K562 (cell line): ENCODE measurements around the gene SLC66A2. TPM values are rescaled to one million over a fixed set of nuclear protein-coding genes. Genes with fewer than 3 reads are reported as not detected.

Experiments
- ATAC-seq: fragments of 200-7000 bp; cut with Tn5 transposase; 3 replicates; pipeline ENCODE4 v1.9.1; 2020; ENCODE audit warnings: moderate library complexity
- BruUV-seq: library from RNA; stranded (reverse); fragments of 400-500 nt; replicated peaks from 2 replicates; lab custom pipeline; 2021; lab: Mats Ljungman, UMichigan
- CTCF ChIA-PET: fragments of 300-600 bp; formaldehyde crosslinking; extraction: SDS; loops from one replicate; lab custom pipeline; 2021; ENCODE audit warnings: low intra/inter-chr PET ratio; lab: Yijun Ruan, JAX
- POLR2A ChIA-PET: fragments of 300-600, 350-650 bp; sonication (Branson Sonifier 250); formaldehyde crosslinking; extraction: SDS; loops from one replicate; lab custom pipeline; 2021; ENCODE audit warnings: antibody characterized with exemption, inconsistent platforms; lab: Yijun Ruan, JAX
- DNase-seq, 4 experiments: peaks; one replicate each; pipeline versions ENCODE4 v3.0.0 to v3.0.0-alpha.2; 2011 to 2018; ENCODE audit warnings: low spot score in 3 of 4, mixed read lengths in 3 of 4; ENCODE audit errors: extremely low read depth in 1 of 4
- FAIRE-seq: peaks from 2 replicates; lab custom pipeline; 2011; peaks lifted over from hg19 to GRCh38; lab: Jason Lieb, UNC
- H2AFZ ChIP-seq: 2 replicates; pipeline ENCODE4 v1.6.0; 2011; ENCODE audit warnings: low read depth, low read length, control low read depth, inconsistent platforms
- H3K27ac ChIP-seq: fragments of 200-600 bp; 3 replicates; pipeline ENCODE4 v1.8.0; 2011; ENCODE audit warnings: low read depth, mild to moderate bottlenecking, control low read depth, inconsistent platforms, low read length, moderate library complexity, mixed read lengths; ENCODE audit errors: extremely low read depth
- H3K27me3 ChIP-seq, 2 experiments: fragments of 300-600 bp in 1 of 2; 2 replicates in 1 of 2; 3 replicates in 1 of 2; pipeline versions ENCODE4 v1.6.0 to v1.8.0; 2011; ENCODE audit warnings: inconsistent platforms in 2 of 2, low read length in 2 of 2, mild to moderate bottlenecking in 1 of 2, mixed read lengths in 1 of 2, moderate library complexity in 1 of 2; ENCODE audit not compliant: control insufficient read depth in 2 of 2, insufficient read depth in 2 of 2
- H3K36me3 ChIP-seq: fragments of 300-600 bp; 3 replicates; pipeline ENCODE4 v1.8.0; 2011; ENCODE audit warnings: mild to moderate bottlenecking, low read length, inconsistent platforms; ENCODE audit not compliant: control insufficient read depth, insufficient read depth
- H3K4me1 ChIP-seq, 2 experiments: fragments of 200-600 bp in 1 of 2; replicated peaks in 1 of 2; 2 replicates in 1 of 2; 3 replicates in 1 of 2; pipeline versions ENCODE4 v1.5.1 to v1.8.0; 2011; ENCODE audit warnings: inconsistent platforms in 2 of 2, low read length in 2 of 2, mild to moderate bottlenecking in 1 of 2, mixed read lengths in 1 of 2, moderate library complexity in 1 of 2; ENCODE audit not compliant: control insufficient read depth in 2 of 2, insufficient read depth in 2 of 2
- H3K4me2 ChIP-seq: 2 replicates; pipeline ENCODE4 v1.6.1; 2011; ENCODE audit warnings: low read length, control low read depth, inconsistent platforms, mixed read lengths; ENCODE audit not compliant: insufficient read depth
- H3K4me3 ChIP-seq: fragments of 200-600 bp; sonication (generic), shearing (Covaris generic); 2 replicates; pipeline ENCODE4 v1.5.1; 2016; ENCODE audit warnings: control low read depth, inconsistent platforms
- H3K79me2 ChIP-seq: fragments of 200-600 bp; 3 replicates; pipeline ENCODE4 v1.8.0; 2011; ENCODE audit warnings: low read length, inconsistent platforms; ENCODE audit not compliant: control insufficient read depth, insufficient read depth
- H3K9ac ChIP-seq, 2 experiments: 2 replicates each; pipeline versions ENCODE4 v1.6.0 to v1.6.1; 2011; ENCODE audit warnings: low read depth in 2 of 2, low read length in 2 of 2, control low read depth in 1 of 2, inconsistent platforms in 1 of 2, mild to moderate bottlenecking in 1 of 2, mixed read lengths in 1 of 2; ENCODE audit not compliant: insufficient read depth in 1 of 2
- H3K9me1 ChIP-seq: one replicate; pipeline ENCODE4 v1.6.0; 2011; ENCODE audit warnings: inconsistent platforms, mild to moderate bottlenecking, low read length, moderate library complexity; ENCODE audit not compliant: control insufficient read depth, insufficient read depth
- H3K9me3 ChIP-seq: replicated peaks from 2 replicates; pipeline ENCODE4 v1.5.1; 2011; ENCODE audit warnings: low read depth, low read length, inconsistent platforms; ENCODE audit not compliant: control insufficient read depth, insufficient read depth
- H4K20me1 ChIP-seq: replicated peaks from 2 replicates; pipeline ENCODE4 v1.6.1; 2011; ENCODE audit warnings: low read length, inconsistent platforms, mixed read lengths; ENCODE audit not compliant: control insufficient read depth, insufficient read depth
- CCNT2 ChIP-seq: IDR thresholded peaks from 2 replicates; pipeline ENCODE4 v1.6.1; 2011; ENCODE audit warnings: borderline replicate concordance, low read depth, mild to moderate bottlenecking, moderate library complexity, mixed read lengths, low read length; ENCODE audit not compliant: insufficient read length; ENCODE audit errors: extremely low read depth
- CREBBP ChIP-seq: IDR thresholded peaks from one replicate; pipeline ENCODE4 v1.6.1; 2012; ENCODE audit warnings: low read depth, mild to moderate bottlenecking, control low read depth, inconsistent platforms, low read length
- CSDE1 ChIP-seq, 2 experiments: fragments of 450-650 bp; IDR thresholded peaks; 2 replicates each; pipeline ENCODE4 v1.6.1; 2016; ENCODE audit warnings: mild to moderate bottlenecking in 1 of 2
- DMBX1 ChIP-seq: fragments of 250-450 bp; sonication (Bioruptor Pico); IDR thresholded peaks from 2 replicates; pipeline ENCODE4 v1.8.0; 2022; ENCODE audit warnings: inconsistent platforms, mild to moderate bottlenecking, moderate library complexity, borderline replicate concordance
- FOXA3 ChIP-seq, 2 experiments: fragments of 450-650 bp in 1 of 2; sonication (generic) in 1 of 2; formaldehyde crosslinking; IDR thresholded peaks in 1 of 2; conservative IDR thresholded peaks in 1 of 2; 2 replicates each; pipeline versions ENCODE4 v1.4.0 to v1.8.0; 2020 to 2022; ENCODE audit warnings: mild to moderate bottlenecking in 2 of 2, missing genetic modification reagents in 1 of 2
- JUND ChIP-seq, 2 experiments: IDR thresholded peaks; 2 replicates in 1 of 2; 3 replicates in 1 of 2; pipeline ENCODE4 v1.6.1; 2011; ENCODE audit warnings: borderline replicate concordance in 2 of 2, low read depth in 2 of 2, low read length in 2 of 2, improper control_type of control experiment in 1 of 2, missing biosample characterization in 1 of 2, missing genetic modification characterization in 1 of 2, missing genetic modification reagents in 1 of 2
- KAT2B ChIP-seq: IDR thresholded peaks from one replicate; pipeline ENCODE4 v1.6.1; 2012; ENCODE audit warnings: low read depth, mild to moderate bottlenecking, control low read depth, inconsistent platforms, low read length, moderate library complexity
- MITF ChIP-seq: IDR thresholded peaks from 2 replicates; pipeline ENCODE4 v1.6.1; 2014; ENCODE audit warnings: antibody characterized with exemption
- NCOA6 ChIP-seq: fragments of 450-650 bp; IDR thresholded peaks from 2 replicates; pipeline ENCODE4 v1.6.1; 2017; ENCODE audit warnings: mild to moderate bottlenecking
- NEUROD1 ChIP-seq: fragments of 150-350 bp; IDR thresholded peaks from 2 replicates; pipeline ENCODE4 v1.6.1; 2014; ENCODE audit warnings: borderline replicate concordance, low read length, low read depth; ENCODE audit not compliant: partially characterized antibody
- POLR2G ChIP-seq: fragments of 200-400 bp; formaldehyde crosslinking; IDR thresholded peaks from 2 replicates; pipeline ENCODE4 v1.6.1; 2017; ENCODE audit warnings: low read depth, mild to moderate bottlenecking, antibody characterized with exemption, low read length, moderate library complexity
- SMAD4 ChIP-seq: fragments of 250-450 bp; sonication (Bioruptor Pico); conservative IDR thresholded peaks from 2 replicates; pipeline ENCODE4 v1.8.0; 2021; ENCODE audit warnings: inconsistent platforms, mild to moderate bottlenecking, moderate library complexity
- U2AF2 ChIP-seq: fragments of 200-400 bp; formaldehyde crosslinking; optimal IDR thresholded peaks from 2 replicates; pipeline ENCODE3; 2017; ENCODE audit warnings: low read depth, mild to moderate bottlenecking, low read length
- XRCC4 ChIP-seq: IDR thresholded peaks from one replicate; pipeline ENCODE4 v1.6.1; 2011; ENCODE audit not compliant: insufficient read depth, insufficient read length; ENCODE audit errors: extremely low read depth
- ZBTB33 ChIP-seq: sonication (generic); formaldehyde crosslinking; IDR thresholded peaks from 2 replicates; pipeline ENCODE4 v1.8.1; 2023; ENCODE audit warnings: mild to moderate bottlenecking, missing genetic modification reagents
- ZFP1 ChIP-seq: fragments of 450-650 bp; formaldehyde crosslinking; IDR thresholded peaks from 2 replicates; pipeline ENCODE4 v1.4.0; 2020; ENCODE audit warnings: mild to moderate bottlenecking, mixed read lengths
- ZNF140 ChIP-seq: fragments of 250-450 bp; sonication (Bioruptor Pico); IDR thresholded peaks from 2 replicates; pipeline ENCODE4 v1.8.0; 2021; ENCODE audit warnings: moderate library complexity, mild to moderate bottlenecking, inconsistent platforms
- WGBS: fragments of 100-300 bp; shearing (Covaris generic); methylation state at CpG from one replicate; pipeline ENCODE4 v1.1.6; 2016; ENCODE audit warnings: low coverage, mixed read lengths; ENCODE audit not compliant: insufficient coverage; ENCODE audit errors: missing lambda C conversion rate; 5-methylcytosine and 5-hydroxymethylcytosine counted together
- in situ Hi-C: fragments of 300-500 bp; cut with MboI; formaldehyde crosslinking; loops from 4 replicates; pipeline ENCODE4 v1.15.0; 2018; ENCODE audit warnings: inconsistent platforms, mixed read lengths
- intact Hi-C: fragments of 100-400 bp; cut with micrococcal nuclease; formaldehyde crosslinking; loops from 2 replicates; pipeline ENCODE4 v1.14.2; 2022
- polyA plus RNA-seq, 8 experiments: library from polyadenylated mRNA; depleted of rRNA in 4 of 8; stranded (reverse) in 5 of 8; unstranded in 3 of 8; fragments of >200 nt; fragmentation: Nextera tagmentation in 2 of 8; fragmentation: Illumina TruSeq in 1 of 8; extraction: Ambion mirVana in 2 of 8; extraction: Trizol in 1 of 8; gene quantifications; 2 replicates each; pipeline versions ENCODE4 v1.2.1 to v1.2.3, GENCODE V29; 2011 to 2014; ENCODE audit warnings: inconsistent platforms in 1 of 8, missing spikeins in 1 of 8
- total RNA-seq, 7 experiments: library from RNA; depleted of rRNA in 6 of 7; stranded (reverse); fragments of >200 nt in 6 of 7; fragmentation: Illumina TruSeq in 2 of 7; extraction: Trizol in 2 of 7; gene quantifications; 2 replicates each; pipeline versions ENCODE4 v1.2.1 to v1.2.3, GENCODE V29; 2011 to 2021; ENCODE audit warnings: low replicate concordance in 1 of 7

The SLC66A2 gene
- total and polyA plus RNA-seq, 9 of the 15 experiments (the other 6 are each of a cell fraction or from before 2014, with no cell fraction given) = 0.25 to 17.5 (median 5.6) TPM

GRCh38 chr18:79898952-79899608, 52.4 kb downstream of the SLC66A2 start:
- H3K9me1 ChIP-seq = no peaks in the 10 kb centered on the region
- intact Hi-C loops (no loop called here), in situ Hi-C loops (no loop called here)
- no peaks in the 10 kb centered on the region for H3K27me3 ChIP-seq
- H3K27ac ChIP-seq = no peak overlapping the region
- H3K36me3 ChIP-seq = no peaks in the 10 kb centered on the region
- ATAC-seq (no peak), DNase-seq (no peak), FAIRE-seq (no peak)
- CTCF ChIA-PET = no interaction called here
- H3K9me3 ChIP-seq = peaks cover 2% of the 10 kb centered on the region
- H4K20me1 ChIP-seq = no peaks in the 10 kb centered on the region
- WGBS = 93% methylated on average over 3 of the region's 70 CpGs
- no peak overlapping the region for H2AFZ ChIP-seq
- H3K79me2 ChIP-seq = no peaks in the 10 kb centered on the region
- BruUV-seq = no TSS peak
- H3K4me1 ChIP-seq = no peaks in the 10 kb centered on the region
- H3K4me2 ChIP-seq = no peak overlapping the region
- POLR2A ChIA-PET = no interaction called here
- TF ChIP-seq CSDE1 (IDR thresholded peaks at IDR 0.05) = no peak
- TF ChIP-seq MITF = no peak
- no peak for TF ChIP-seq ZFP1 (CRISPR knock-in tag)
- no peak for TF ChIP-seq JUND (IDR thresholded peaks at IDR 0.05; ENCODE audit: borderline replicate concordance, low read depth, low read length)
- TF ChIP-seq JUND (tag; IDR thresholded peaks at IDR 0.05; ENCODE audit: borderline replicate concordance, low read depth, low read length) = no peak
- no peak for TF ChIP-seq NCOA6
- TF ChIP-seq KAT2B = no peak
- no peak for TF ChIP-seq XRCC4
- no peak for TF ChIP-seq CCNT2
- TF ChIP-seq FOXA3 (CRISPR knock-in tag; conservative IDR thresholded peaks at IDR 0.05 in 1 of 2, IDR thresholded peaks at IDR 0.05 in 1 of 2) = no peak
- TF ChIP-seq CREBBP = no peak
- peak; percentile 43; the same call in 1 of the 2 replicates for TF ChIP-seq ZBTB33
- TF ChIP-seq SMAD4 (CRISPR knock-in tag) = no peak
- TF ChIP-seq U2AF2 = no peak
- no peak for TF ChIP-seq NEUROD1
- no peak for TF ChIP-seq ZNF140 (CRISPR knock-in tag)
- TF ChIP-seq POLR2G = peak; percentile 20; the same call in 1 of the 2 replicates
- no peak for TF ChIP-seq DMBX1 (CRISPR knock-in tag)
- no peak overlapping the region for H3K4me3 ChIP-seq
- no peak overlapping the region for H3K9ac ChIP-seq
